ENCODE results near the gene AHR. TPM values are rescaled to one million over a fixed set of nuclear protein-coding genes. Genes with fewer than 3 reads are reported as not detected.

The AHR gene
- total RNA-seq, 1 experiment from 2014 or later: 6.1 TPM

GRCh38 chr7:17315974-17316373, 17.5 kb downstream of the AHR start:
- peak overlapping the region in 1 of 3 experiments; percentile 32; a peak in 4 of 7 replicates for H3K27ac Mint-ChIP-seq
- no peak for DNase-seq
- H3K9me3 Mint-ChIP-seq: no peaks in the 10 kb centered on the region
- H3K27ac ChIP-seq (ENCODE audit: insufficient read length, low read depth, low read length): no peak overlapping the region
- H3K23ac ChIP-seq (ENCODE audit: insufficient read length, low read depth, low read length): no peak overlapping the region
- no peaks in the 10 kb centered on the region for H3K23me2 ChIP-seq (ENCODE audit: insufficient read length, low read depth, low read length, poor library complexity, severe bottlenecking)
- H3K79me2 ChIP-seq (ENCODE audit: insufficient read depth, low read length): no peaks in the 10 kb centered on the region; the same call in 1 of the 2 replicates
- H3K4me3 Mint-ChIP-seq: no peak overlapping the region
- no peaks in the 10 kb centered on the region for H3K27me3 Mint-ChIP-seq (ENCODE audit: low read depth)
- H4K8ac ChIP-seq (replicated peaks; ENCODE audit: insufficient read length, low read depth, low read length): no peak overlapping the region
- H3K4me1 ChIP-seq (ENCODE audit: insufficient read depth, low read length): no peaks in the 10 kb centered on the region; the same call in none of the 2 replicates
- peaks cover 53 to 60% of the 10 kb centered on the region in 2 experiments for H3K4me1 Mint-ChIP-seq
- no peaks in the 10 kb centered on the region for H3K9me3 ChIP-seq (ENCODE audit: control insufficient read depth, low read depth, low read length)
- H3T11ph ChIP-seq (ENCODE audit: low read length): peak overlapping the region; percentile 36
- H3K4me2 ChIP-seq (ENCODE audit: insufficient read depth, insufficient read length, low read length): no peak overlapping the region
- H3K4ac ChIP-seq (ENCODE audit: low read depth, low read length): no peak overlapping the region
- H4K20me1 ChIP-seq (ENCODE audit: control insufficient read depth, insufficient read depth, insufficient read length): no peaks in the 10 kb centered on the region
- no peak overlapping the region for H3K14ac ChIP-seq (ENCODE audit: insufficient read depth, low read length)
- H4K5ac ChIP-seq (ENCODE audit: insufficient read length, low read depth, low read length): no peak overlapping the region
- no peaks in the 10 kb centered on the region for H3K27me3 ChIP-seq (ENCODE audit: insufficient read depth, low read length)
- H3K79me1 ChIP-seq (ENCODE audit: insufficient read depth, low read depth, low read length, poor library complexity, severe bottlenecking): no peaks in the 10 kb centered on the region
- no peak overlapping the region for H3K9ac ChIP-seq (ENCODE audit: extremely low read depth, insufficient read length, low read length)
- H2BK20ac ChIP-seq (ENCODE audit: low read depth, low read length, poor library complexity, severe bottlenecking): no peak overlapping the region
- no peak overlapping the region for H4K91ac ChIP-seq (ENCODE audit: insufficient read length, low read depth, low read length)
- H3K18ac ChIP-seq (ENCODE audit: insufficient read length, low read depth, low read length): no peak overlapping the region
- no peak overlapping the region for H2BK120ac ChIP-seq (ENCODE audit: low read depth, low read length, poor library complexity, severe bottlenecking)
- no peak overlapping the region for H2AK5ac ChIP-seq (ENCODE audit: insufficient read length, low read length)
- no peak overlapping the region for H2AFZ ChIP-seq (ENCODE audit: low read length)
- no peak overlapping the region for H2BK15ac ChIP-seq (ENCODE audit: low read depth, low read length)
- H2BK5ac ChIP-seq (ENCODE audit: insufficient read length, low read length): no peak overlapping the region
- H3K36me3 Mint-ChIP-seq (ENCODE audit: insufficient read depth in 1 of 3, low read depth in 3 of 3): peaks cover 0 to 6% (median 0%) of the 10 kb centered on the region in 3 experiments; a peak in 2 of 7 replicates
- no peak overlapping the region for H3K56ac ChIP-seq (ENCODE audit: insufficient read length, low read depth, low read length)
- no peak overlapping the region for H2BK12ac ChIP-seq (ENCODE audit: insufficient read length, low read depth, low read length)
- no peak for TF ChIP-seq CTCF (conservative IDR thresholded peaks at IDR 0.05)

Measured in H9 (cell line).